ENCODE measurements around the gene LRRN2.
"Not testable (repeated sequence)": the region's sequence is repeated elsewhere in the genome, so short reads cannot be mapped to it uniquely, and the experiment has no call there.

Gene LRRN2

GRCh38 chr1:204692325-204692840, 6.8 kb upstream of the LRRN2 start:
- peak; percentile 4 for DNase-seq (ENCODE audit: low spot score)

GRCh38 chr1:204691328-204691730, 5.8 kb upstream of the LRRN2 start:
- DNase-seq (ENCODE audit: low spot score) = not testable (repeated sequence)

- no peak for DNase-seq (ENCODE audit: low spot score)
These were observed 3.2 kb upstream of the LRRN2 start for GRCh38 chr1:204688776-204689175.

- no peak for DNase-seq (ENCODE audit: low spot score)
These were observed 2.5 kb upstream of the LRRN2 start for GRCh38 chr1:204688007-204688406.

- peak; percentile 53 for DNase-seq (ENCODE audit: low spot score)
These were observed 835 bp downstream of the LRRN2 start for GRCh38 chr1:204684571-204685235.

- DNase-seq (ENCODE audit: low spot score) = no peak
These were observed 1.4 kb downstream of the LRRN2 start for GRCh38 chr1:204684206-204684570.

- no peak for DNase-seq (ENCODE audit: low spot score)
These were observed 2.0 kb downstream of the LRRN2 start for GRCh38 chr1:204683284-204684205.

- no peak for DNase-seq (ENCODE audit: low spot score)
These were observed 5.1 kb downstream of the LRRN2 start for GRCh38 chr1:204680461-204680860.

GRCh38 chr1:204680051-204680450, 5.5 kb downstream of the LRRN2 start:
- DNase-seq (ENCODE audit: low spot score) = no peak

GRCh38 chr1:204678721-204679475, 6.6 kb downstream of the LRRN2 start:
- DNase-seq (ENCODE audit: low spot score) = no peak

GRCh38 chr1:204677864-204678263, 7.7 kb downstream of the LRRN2 start:
- no peak for DNase-seq (ENCODE audit: low spot score)

- no peak for DNase-seq (ENCODE audit: low spot score)
These were observed 9.5 kb downstream of the LRRN2 start for GRCh38 chr1:204676043-204676442.

GRCh38 chr1:204673909-204674649, 11.5 kb downstream of the LRRN2 start:
- no peak for DNase-seq (ENCODE audit: low spot score)

GRCh38 chr1:204673209-204673608, 12.3 kb downstream of the LRRN2 start:
- no peak for DNase-seq (ENCODE audit: low spot score)

GRCh38 chr1:204672482-204673121, 12.9 kb downstream of the LRRN2 start:
- DNase-seq (ENCODE audit: low spot score) = no peak

- DNase-seq (ENCODE audit: low spot score) = no peak
These were observed 13.5 kb downstream of the LRRN2 start for GRCh38 chr1:204672069-204672468.

GRCh38 chr1:204670152-204670927, 15.2 kb downstream of the LRRN2 start:
- peak; percentile 64 for DNase-seq (ENCODE audit: low spot score)

GRCh38 chr1:204669579-204669978, 16.0 kb downstream of the LRRN2 start:
- no peak for DNase-seq (ENCODE audit: low spot score)

GRCh38 chr1:204664384-204664651, 21.2 kb downstream of the LRRN2 start:
- no peak for DNase-seq (ENCODE audit: low spot score)

- DNase-seq (ENCODE audit: low spot score) = no peak
These were observed 21.7 kb downstream of the LRRN2 start for GRCh38 chr1:204663644-204664383.
